Neural progenitor cell (in vitro differentiated cells): ENCODE results near the gene PLOD1.

ENCODE experiments used
- CTCF ChIP-seq: fragments of 200-600 bp; sonication (generic); IDR thresholded peaks from 2 replicates; pipeline ENCODE4 v1.5.1; 2017; ENCODE audit warnings: antibody characterized with exemption, mild to moderate bottlenecking
- EZH2 ChIP-seq: fragments of 200-600 bp; sonication (generic); IDR thresholded peaks from 2 replicates; pipeline ENCODE4 v1.6.1; 2017; ENCODE audit warnings: antibody characterized with exemption, mild to moderate bottlenecking, moderate library complexity
- EZH2phosphoT487 ChIP-seq: fragments of 200-600 bp; sonication (generic); IDR thresholded peaks from 2 replicates; pipeline ENCODE4 v1.6.1; 2017; ENCODE audit warnings: antibody characterized with exemption

- no peak for TF ChIP-seq CTCF
- no peak for TF ChIP-seq EZH2
- TF ChIP-seq EZH2phosphoT487 = no peak
These were observed 76.4 kb downstream of the PLOD1 start for GRCh38 chr1:12010746-12011570.
